HepG2 (cell line): ENCODE results near the gene NINJ2. TPM values are rescaled to one million over a fixed set of nuclear protein-coding genes. Genes with fewer than 3 reads are reported as not detected.

Experiments
- ATAC-seq: fragments of 200-7000 bp; cut with Tn5 transposase; 3 replicates; pipeline ENCODE4 v1.9.1; 2020; ENCODE audit warnings: mild to moderate bottlenecking, moderate library complexity
- BruUV-seq: library from RNA; stranded (reverse); fragments of 400-500 nt; replicated peaks from 2 replicates; lab custom pipeline; 2021; lab: Mats Ljungman, UMichigan
- CTCF ChIA-PET: fragments of 300-600 bp; formaldehyde crosslinking; extraction: SDS; loops from one replicate; lab custom pipeline; 2021; ENCODE audit warnings: low total read pairs, inconsistent platforms, low intra/inter-chr PET ratio; lab: Yijun Ruan, JAX
- POLR2A ChIA-PET: fragments of 350-600 bp; sonication (Branson Sonifier 250); formaldehyde crosslinking; loops from one replicate; lab custom pipeline; 2020; ENCODE audit warnings: antibody characterized with exemption, inconsistent platforms; lab: Yijun Ruan, JAX
- DNase-seq: peaks from one replicate; pipeline ENCODE4 v3.0.0-alpha.2; 2015; ENCODE audit warnings: low spot score
- FAIRE-seq: peaks from 3 replicates; lab custom pipeline; 2011; peaks lifted over from hg19 to GRCh38; lab: Jason Lieb, UNC
- H2AFZ ChIP-seq: one replicate; pipeline ENCODE4 v1.6.1; 2011; ENCODE audit warnings: low read length, inconsistent platforms
- H3K27ac ChIP-seq: fragments of 300-600 bp; 3 replicates; pipeline ENCODE4 v1.8.0; 2011; ENCODE audit warnings: mixed run types, mild to moderate bottlenecking, mixed read lengths, low read length, inconsistent platforms; ENCODE audit not compliant: insufficient read depth; ENCODE audit errors: extremely low read length
- H3K27me3 ChIP-seq, 2 experiments: fragments of 200-600 bp in 1 of 2; 2 replicates in 1 of 2; 3 replicates in 1 of 2; pipeline versions ENCODE4 v1.6.0 to v1.8.0; 2011; ENCODE audit warnings: low read length in 2 of 2, mild to moderate bottlenecking in 2 of 2, moderate library complexity in 2 of 2, inconsistent platforms in 1 of 2; ENCODE audit not compliant: insufficient read depth in 2 of 2, control insufficient read depth in 1 of 2
- H3K36me3 ChIP-seq, 2 experiments: fragments of 200-600 bp in 1 of 2; replicated peaks in 1 of 2; 2 replicates in 1 of 2; 3 replicates in 1 of 2; pipeline versions ENCODE4 v1.5.1 to v1.8.0; 2011; ENCODE audit warnings: low read length in 2 of 2, inconsistent platforms in 1 of 2; ENCODE audit not compliant: insufficient read depth in 2 of 2, control insufficient read depth in 1 of 2
- H3K4me1 ChIP-seq: 2 replicates; pipeline ENCODE4 v1.5.1; 2012; ENCODE audit warnings: low read length, inconsistent platforms; ENCODE audit not compliant: insufficient read depth
- H3K4me2 ChIP-seq: 2 replicates; pipeline ENCODE4 v1.6.0; 2011; ENCODE audit warnings: low read depth, low read length, inconsistent platforms
- H3K4me3 ChIP-seq, 3 experiments: fragments of 200-600 bp in 1 of 3; sonication (generic), shearing (Covaris generic) in 1 of 3; replicated peaks in 1 of 3; 2 replicates each; pipeline ENCODE4 v1.5.1; 2011 to 2016; ENCODE audit warnings: low read length in 3 of 3, inconsistent platforms in 2 of 3, low read depth in 2 of 3, mild to moderate bottlenecking in 2 of 3, control low read depth in 1 of 3, mixed read lengths in 1 of 3; ENCODE audit not compliant: insufficient read depth in 1 of 3
- H3K79me2 ChIP-seq: one replicate; pipeline ENCODE4 v1.6.1; 2011; ENCODE audit warnings: low read length, inconsistent platforms; ENCODE audit not compliant: insufficient read depth
- H3K9ac ChIP-seq: 2 replicates; pipeline ENCODE4 v1.6.0; 2011; ENCODE audit warnings: mild to moderate bottlenecking, low read depth, low read length, inconsistent platforms; ENCODE audit not compliant: insufficient read depth
- H3K9me3 ChIP-seq: 2 replicates; pipeline ENCODE4 v1.5.1; 2012; ENCODE audit warnings: mild to moderate bottlenecking, low read length
- H4K20me1 ChIP-seq: 2 replicates; pipeline ENCODE4 v1.6.0; 2011; ENCODE audit warnings: inconsistent platforms, mild to moderate bottlenecking, low read length, moderate library complexity; ENCODE audit not compliant: insufficient read depth
- EED ChIP-seq: sonication (generic); formaldehyde crosslinking; IDR thresholded peaks from 2 replicates; pipeline ENCODE4 v1.5.0; 2020; ENCODE audit warnings: mild to moderate bottlenecking, missing genetic modification reagents
- GFI1 ChIP-seq: sonication (generic); formaldehyde crosslinking; IDR thresholded peaks from 2 replicates; pipeline ENCODE4 v1.5.0; 2020; ENCODE audit warnings: missing genetic modification reagents, mild to moderate bottlenecking, borderline replicate concordance
- KLF9 ChIP-seq: IDR thresholded peaks from 2 replicates; pipeline ENCODE4 v1.6.1; 2016; ENCODE audit warnings: low read depth
- PHB2 ChIP-seq: fragments of 450-650 bp; IDR thresholded peaks from 2 replicates; pipeline ENCODE4 v1.6.1; 2018; ENCODE audit not compliant: partially characterized antibody
- RFX1 ChIP-seq: fragments of 450-650 bp; IDR thresholded peaks from 2 replicates; pipeline ENCODE4 v1.6.1; 2017
- RFX3 ChIP-seq: IDR thresholded peaks from 2 replicates; pipeline ENCODE4 v1.6.1; 2016; ENCODE audit warnings: missing biosample characterization, missing genetic modification reagents
- SIN3A ChIP-seq: IDR thresholded peaks from 2 replicates; pipeline ENCODE4 v1.6.1; 2011; ENCODE audit warnings: low read depth, mild to moderate bottlenecking, control low read depth, low read length, borderline replicate concordance
- ZMYM2 ChIP-seq: sonication (generic); formaldehyde crosslinking; IDR thresholded peaks from 2 replicates; pipeline ENCODE4 v1.8.0; 2022; ENCODE audit warnings: mild to moderate bottlenecking, missing genetic modification reagents
- ZNF143 ChIP-seq: sonication (generic); formaldehyde crosslinking; IDR thresholded peaks from 2 replicates; pipeline ENCODE4 v1.4.0; 2020; ENCODE audit warnings: missing genetic modification reagents
- ZNF207 ChIP-seq: fragments of 450-650 bp; IDR thresholded peaks from 2 replicates; pipeline ENCODE4 v1.6.1; 2016; ENCODE audit warnings: antibody characterized with exemption, borderline replicate concordance
- ZNF234 ChIP-seq: sonication (generic); formaldehyde crosslinking; conservative IDR thresholded peaks from 2 replicates; pipeline ENCODE4 v1.5.1; 2020; ENCODE audit warnings: mild to moderate bottlenecking, missing genetic modification reagents
- ZNF30 ChIP-seq: sonication (generic); formaldehyde crosslinking; IDR thresholded peaks from 2 replicates; pipeline ENCODE4 v1.5.0; 2020; ENCODE audit warnings: mild to moderate bottlenecking, missing genetic modification reagents
- ZNF33A ChIP-seq: sonication (generic); formaldehyde crosslinking; IDR thresholded peaks from 2 replicates; pipeline ENCODE4 v1.5.1; 2020; ENCODE audit warnings: missing genetic modification reagents, mild to moderate bottlenecking, moderate library complexity, borderline replicate concordance
- WGBS: methylation state at CpG from one replicate; pipeline ENCODE4 v1.1.6; 2017; ENCODE audit warnings: low lambda C conversion rate; 5-methylcytosine and 5-hydroxymethylcytosine counted together
- in situ Hi-C: cut with HindIII; loops from 2 replicates; pipeline ENCODE4 v1.10.0; 2017; ENCODE audit warnings: low pct_unique_long_range_greater_than_20kb; ENCODE audit not compliant: extremely low pct_ligation_motif_present
- intact Hi-C: fragments of 100-400 bp; cut with micrococcal nuclease; formaldehyde crosslinking; loops from one replicate; pipeline ENCODE4 v1.10.0; 2022; ENCODE audit not compliant: unreplicated experiment
- polyA plus RNA-seq, 8 experiments: library from polyadenylated mRNA; depleted of rRNA in 3 of 8; stranded (reverse) in 7 of 8; unstranded in 1 of 8; fragments of >200 nt; fragmentation: Illumina TruSeq in 4 of 8; extraction: Trizol in 4 of 8; gene quantifications; 2 replicates each; pipeline versions ENCODE4 v1.2.1 to v1.2.3, GENCODE V29; 2011 to 2016; ENCODE audit warnings: low read depth in 4 of 8, missing spikeins in 1 of 8, mixed read lengths in 1 of 8; ENCODE audit not compliant: insufficient read depth in 1 of 8
- total RNA-seq, 5 experiments: library from RNA; depleted of rRNA; stranded (reverse); fragments of >200 nt; fragmentation: Illumina TruSeq; extraction: Trizol; gene quantifications; 2 replicates each; pipeline ENCODE4 v1.2.3, GENCODE V29; 2016; ENCODE audit warnings: low read depth in 1 of 5
- TF ChIP-seq, protein P1 (sequence below): IDR thresholded peaks from 2 replicates; pipeline ENCODE4 v1.6.1; 2016
- TF ChIP-seq, protein P2 (sequence below): IDR thresholded peaks from 2 replicates; pipeline ENCODE4 v1.6.1; 2016; ENCODE audit warnings: missing biosample characterization, missing genetic modification reagents, low read depth

The NINJ2 gene
- total and polyA plus RNA-seq, 2 of the 13 experiments (the other 11 are each of a cell fraction or from before 2014, with no cell fraction given), result 0.62 to 3.8 TPM

DNA sequence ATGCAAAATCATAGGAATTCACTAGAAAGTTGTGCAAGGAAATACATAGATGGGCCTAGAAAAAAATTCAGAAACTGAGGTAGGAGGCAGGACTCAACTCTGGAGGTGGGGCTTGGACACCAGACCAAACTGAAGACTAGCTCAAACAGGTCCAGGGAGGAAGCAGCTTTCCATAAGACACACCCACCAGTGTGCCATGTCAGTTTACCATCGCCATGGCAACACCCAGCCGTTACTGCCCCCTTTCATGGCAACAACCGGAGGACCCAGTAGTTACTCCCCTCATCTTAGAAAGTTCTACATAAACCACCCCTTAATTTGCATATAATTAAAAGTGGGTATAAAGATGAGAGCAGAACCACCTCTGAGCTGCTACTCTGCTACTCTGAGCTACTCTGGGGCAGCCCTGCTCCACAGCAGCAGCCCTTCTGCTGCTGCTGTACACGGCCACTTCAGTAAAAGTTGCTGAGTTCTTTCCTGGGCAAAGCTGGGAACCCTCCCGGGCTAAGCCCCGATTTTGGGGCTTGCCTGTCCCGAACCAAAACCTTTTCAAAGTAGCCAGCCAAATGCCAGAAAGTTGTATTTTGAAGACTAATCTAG, 30.8 kb upstream of the NINJ2 start:
- no peak for TF ChIP-seq ZNF234 (CRISPR knock-in tag)
- peak; percentile 85 for TF ChIP-seq RFX3 (CRISPR knock-in tag)
- peak; percentile 23; the same call in 1 of the 2 replicates for TF ChIP-seq SIN3A
- no peak for TF ChIP-seq EED (CRISPR knock-in tag)
- TF ChIP-seq RFX1, result peak; percentile 65
- TF ChIP-seq GFI1 (CRISPR knock-in tag), result 0 out of 2 replicates have a peak, but pooled peaks have one; percentile 2
- TF ChIP-seq ZNF30 (CRISPR knock-in tag), result no peak
- Histone ChIP-seq H2AFZ (no peak overlapping the region), H3K4me2 (peak overlapping the region; percentile 70), H3K4me3 (peak overlapping the region in 2 of 3 experiments; percentile 22 to 26; a peak in 3 of 6 replicates), H3K4me1 (peaks cover 34% of the 10 kb centered on the region), H4K20me1 (no peaks in the 10 kb centered on the region), H3K79me2 (no peaks in the 10 kb centered on the region), H3K9ac (0 out of 2 replicates have a peak overlapping the region, but pooled peaks have one; percentile 10), H3K9me3 (peaks cover 11% of the 10 kb centered on the region), H3K36me3 (no peaks in the 10 kb centered on the region), H3K27ac (peak overlapping the region; percentile 20), H3K27me3 (peaks cover 0 to 3% of the 10 kb centered on the region in 2 experiments; a peak in 3 of 5 replicates)
- ChIA-PET POLR2A (interaction anchor here (0.6 kb wide), 1 partner anchor 751 kb away, joined by 3 read pairs; no protein-coding TSS in a partner anchor), CTCF (no interaction called here)
- FAIRE-seq (no peak), ATAC-seq (peak; percentile 81), DNase-seq (no peak)
- intact Hi-C loops (no loop called here), in situ Hi-C loops (no loop called here)
- no TSS peak for BruUV-seq
- 19% methylated on average over 6 of the region's 7 CpGs for WGBS

DNA sequence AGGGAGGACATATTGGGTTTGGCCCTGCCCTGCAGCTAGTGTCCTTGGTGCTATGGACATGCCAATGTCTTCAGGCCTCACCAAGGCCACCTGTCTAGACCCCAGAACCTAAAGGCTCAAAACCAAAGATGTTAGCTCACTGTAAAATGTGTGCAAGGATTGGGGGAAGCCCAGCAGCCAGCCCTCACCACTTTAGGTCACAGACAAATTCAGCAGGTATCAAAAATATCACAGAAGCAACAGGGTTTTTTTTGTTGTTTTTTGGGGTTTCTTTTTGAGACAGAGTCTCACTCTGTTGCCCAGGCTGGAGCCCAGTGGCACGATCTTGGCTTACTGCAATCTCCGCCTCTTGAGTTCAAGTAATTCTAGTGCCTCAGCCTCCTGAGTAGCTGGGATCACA, 29.0 kb upstream of the NINJ2 start:
- CTCF ChIA-PET, result no interaction called here
- no peak for FAIRE-seq
- WGBS, result 81% methylated on average over 2 of the region's 2 CpGs
- TF ChIP-seq ZMYM2 (CRISPR knock-in tag) (no peak), ZNF33A (CRISPR knock-in tag) (no peak), ZNF207 (no peak), ZNF143 (CRISPR knock-in tag) (no peak), PHB2 (no peak), KLF9 (no peak)
- TF ChIP-seq, protein P1, sequence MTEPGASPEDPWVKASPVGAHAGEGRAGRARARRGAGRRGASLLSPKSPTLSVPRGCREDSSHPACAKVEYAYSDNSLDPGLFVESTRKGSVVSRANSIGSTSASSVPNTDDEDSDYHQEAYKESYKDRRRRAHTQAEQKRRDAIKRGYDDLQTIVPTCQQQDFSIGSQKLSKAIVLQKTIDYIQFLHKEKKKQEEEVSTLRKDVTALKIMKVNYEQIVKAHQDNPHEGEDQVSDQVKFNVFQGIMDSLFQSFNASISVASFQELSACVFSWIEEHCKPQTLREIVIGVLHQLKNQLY, result no peak
- TF ChIP-seq, protein P2, sequence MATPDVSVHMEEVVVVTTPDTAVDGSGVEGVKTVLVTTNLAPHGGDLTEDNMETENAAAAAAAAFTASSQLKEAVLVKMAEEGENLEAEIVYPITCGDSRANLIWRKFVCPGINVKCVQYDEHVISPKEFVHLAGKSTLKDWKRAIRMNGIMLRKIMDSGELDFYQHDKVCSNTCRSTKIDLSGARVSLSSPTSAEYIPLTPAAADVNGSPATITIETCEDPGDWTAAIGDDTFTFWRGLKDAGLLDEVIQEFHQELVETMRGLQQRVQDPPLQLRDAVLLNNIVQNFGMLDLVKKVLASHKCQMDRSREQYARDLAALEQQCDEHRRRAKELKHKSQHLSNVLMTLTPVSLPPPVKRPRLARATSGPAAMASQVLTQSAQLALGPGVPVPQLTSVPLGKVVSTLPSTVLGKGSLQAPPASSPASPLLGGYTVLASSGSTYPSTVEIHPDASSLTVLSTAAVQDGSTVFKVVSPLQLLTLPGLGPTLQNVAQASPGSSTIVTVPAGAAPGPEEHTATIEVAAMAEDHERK (CRISPR knock-in tag), result no peak

More for the DNA sequence above, 29.0 kb upstream of the NINJ2 start:
- H3K27ac ChIP-seq, result no peak overlapping the region
- peaks cover 0 to 3% of the 10 kb centered on the region in 2 experiments; a peak in 3 of 5 replicates for H3K27me3 ChIP-seq
- POLR2A ChIA-PET, result no interaction called here
- in situ Hi-C loops, result no loop called here
- no TSS peak for BruUV-seq
- no peaks in the 10 kb centered on the region for H3K36me3 ChIP-seq
- no peak overlapping the region for H3K9ac ChIP-seq
- intact Hi-C loops, result no loop called here
- H3K9me3 ChIP-seq, result no peaks in the 10 kb centered on the region
- H3K4me1 ChIP-seq, result peaks cover 34% of the 10 kb centered on the region
- H4K20me1 ChIP-seq, result no peaks in the 10 kb centered on the region
- H2AFZ ChIP-seq, result no peak overlapping the region
- no peak overlapping the region for H3K4me2 ChIP-seq
- no peak overlapping the region for H3K4me3 ChIP-seq
- H3K79me2 ChIP-seq, result no peaks in the 10 kb centered on the region
- DNase-seq, result no peak
- no peak for ATAC-seq
